H1 (cell line): Measurements from ENCODE around the gene GALNT12. TPM values are rescaled to one million over a fixed set of nuclear protein-coding genes. Genes with fewer than 3 reads are reported as not detected.

ENCODE experiments used
- CTCF ChIA-PET: fragments of 300-600 bp; sonication (Branson Sonifier 250); formaldehyde crosslinking; loops from one replicate; lab custom pipeline; 2021; ENCODE audit not compliant: partially characterized antibody; lab: Charles Lee
- POLR2A ChIA-PET: fragments of 300-600 bp; sonication (Branson Sonifier 250); formaldehyde crosslinking; loops from one replicate; lab custom pipeline; 2021; ENCODE audit warnings: inconsistent platforms; ENCODE audit not compliant: partially characterized antibody; lab: Charles Lee
- DNase-seq, 2 experiments: peaks; one replicate each; pipeline versions ENCODE4 v3.0.0 to v3.0.0-alpha.2; 2010 to 2022; ENCODE audit warnings: low spot score in 2 of 2, low read depth in 1 of 2, mixed read lengths in 1 of 2
- FAIRE-seq: peaks from 2 replicates; lab custom pipeline; 2011; peaks lifted over from hg19 to GRCh38; lab: Jason Lieb, UNC
- H2AFZ ChIP-seq: 2 replicates; pipeline ENCODE4 v1.8.1; 2012; ENCODE audit warnings: low read length, inconsistent platforms
- H2AK5ac ChIP-seq: 2 replicates; pipeline ENCODE4 v1.6.1; 2013; ENCODE audit warnings: low read depth, low read length
- H2BK120ac ChIP-seq: replicated peaks from 2 replicates; pipeline ENCODE3; 2013; ENCODE audit warnings: low read depth, low read length, inconsistent platforms
- H2BK12ac ChIP-seq: 2 replicates; pipeline ENCODE4 v1.6.1; 2013; ENCODE audit warnings: low read depth, low read length
- H2BK15ac ChIP-seq: 2 replicates; pipeline ENCODE4 v1.6.1; 2013; ENCODE audit warnings: low read length
- H2BK20ac ChIP-seq: 2 replicates; pipeline ENCODE4 v1.6.1; 2013; ENCODE audit warnings: low read length
- H2BK5ac ChIP-seq: 2 replicates; pipeline ENCODE4 v1.6.1; 2013; ENCODE audit warnings: low read depth, low read length
- H3K14ac ChIP-seq: 2 replicates; pipeline ENCODE4 v1.6.1; 2013; ENCODE audit warnings: inconsistent platforms; ENCODE audit not compliant: insufficient read length
- H3K18ac ChIP-seq: 2 replicates; pipeline ENCODE4 v1.6.1; 2013; ENCODE audit warnings: low read length; ENCODE audit errors: extremely low read depth
- H3K23ac ChIP-seq: 2 replicates; pipeline ENCODE4 v1.6.1; 2013; ENCODE audit warnings: inconsistent platforms; ENCODE audit not compliant: insufficient read length
- H3K23me2 ChIP-seq: 2 replicates; pipeline ENCODE4 v1.6.1; 2013; ENCODE audit warnings: low read depth, low read length
- H3K27ac ChIP-seq: 2 replicates; pipeline ENCODE4 v1.6.1; 2011; ENCODE audit warnings: low read depth, low read length, inconsistent platforms
- H3K27me3 ChIP-seq, 4 experiments: replicated peaks in 1 of 4; 1 replicate in 1 of 4; 2 replicates in 3 of 4; pipeline versions ENCODE4 v1.6.1 to v1.8.1; 2011 to 2013; ENCODE audit warnings: low read length in 3 of 4, mild to moderate bottlenecking in 3 of 4, inconsistent platforms in 2 of 4, mixed read lengths in 2 of 4, moderate library complexity in 1 of 4; ENCODE audit not compliant: control insufficient read depth in 3 of 4, insufficient read depth in 3 of 4; ENCODE audit errors: extremely low read depth in 1 of 4
- H3K36me3 ChIP-seq, 4 experiments: 2 replicates each; pipeline versions ENCODE4 v1.6.1 to v1.8.1; 2011 to 2013; ENCODE audit warnings: mild to moderate bottlenecking in 4 of 4, low read length in 3 of 4, moderate library complexity in 2 of 4, control low read depth in 1 of 4, inconsistent platforms in 1 of 4; ENCODE audit not compliant: insufficient read depth in 4 of 4, control insufficient read depth in 2 of 4
- H3K4ac ChIP-seq: replicated peaks from 2 replicates; pipeline ENCODE3; 2013; ENCODE audit warnings: low read length, low read depth, mixed read lengths, inconsistent platforms; ENCODE audit not compliant: insufficient read length
- H3K4me1 ChIP-seq, 4 experiments: replicated peaks in 1 of 4; 1 replicate in 1 of 4; 2 replicates in 3 of 4; pipeline versions ENCODE4 v1.6.1 to v1.8.1; 2011 to 2013; ENCODE audit warnings: low read length in 3 of 4, inconsistent platforms in 2 of 4, mixed read lengths in 1 of 4; ENCODE audit not compliant: insufficient read depth in 4 of 4, control insufficient read depth in 3 of 4
- H3K4me2 ChIP-seq, 2 experiments: 2 replicates each; pipeline versions ENCODE4 v1.6.1 to v1.8.1; 2011 to 2013; ENCODE audit warnings: low read depth in 2 of 2, low read length in 2 of 2, control low read depth in 1 of 2, inconsistent platforms in 1 of 2, mild to moderate bottlenecking in 1 of 2; ENCODE audit not compliant: insufficient read depth in 1 of 2
- H3K4me3 ChIP-seq, 4 experiments: fragments of 200-600, 300-600 bp in 1 of 4; sonication (generic), shearing (Covaris generic), sonication (Bioruptor Twin) in 1 of 4; 2 replicates each; pipeline versions ENCODE4 v1.5.1 to v1.8.1; 2011 to 2016; ENCODE audit warnings: low read length in 4 of 4, low read depth in 3 of 4, control low read depth in 2 of 4, inconsistent platforms in 2 of 4, mild to moderate bottlenecking in 2 of 4, mixed read lengths in 1 of 4, moderate library complexity in 1 of 4; ENCODE audit not compliant: insufficient read depth in 2 of 4; ENCODE audit errors: extremely low read depth in 1 of 4
- H3K56ac ChIP-seq: replicated peaks from 2 replicates; pipeline ENCODE3; 2013; ENCODE audit warnings: low read depth, mild to moderate bottlenecking, mixed read lengths, low read length, inconsistent platforms; ENCODE audit not compliant: insufficient read length
- H3K79me1 ChIP-seq: 2 replicates; pipeline ENCODE4 v1.6.1; 2013; ENCODE audit warnings: low read depth, low read length, control low read depth
- H3K79me2 ChIP-seq, 2 experiments: 2 replicates each; pipeline versions ENCODE4 v1.6.1 to v1.8.1; 2012 to 2013; ENCODE audit warnings: low read length in 2 of 2, mild to moderate bottlenecking in 2 of 2, inconsistent platforms in 1 of 2; ENCODE audit not compliant: insufficient read depth in 2 of 2, control insufficient read depth in 1 of 2
- H3K9ac ChIP-seq, 4 experiments: replicated peaks in 1 of 4; 1 replicate in 1 of 4; 2 replicates in 3 of 4; pipeline versions ENCODE4 v1.6.1 to v1.8.1; 2011 to 2013; ENCODE audit warnings: low read depth in 3 of 4, low read length in 3 of 4, control low read depth in 2 of 4, mild to moderate bottlenecking in 2 of 4, moderate library complexity in 2 of 4, inconsistent platforms in 1 of 4; ENCODE audit errors: extremely low read depth in 1 of 4
- H3K9me3 ChIP-seq, 2 experiments: 2 replicates each; pipeline versions ENCODE4 v1.6.1 to v1.8.1; 2012 to 2013; ENCODE audit warnings: mild to moderate bottlenecking in 2 of 2, moderate library complexity in 2 of 2, control low read depth in 1 of 2, inconsistent platforms in 1 of 2, low read depth in 1 of 2, low read length in 1 of 2, mixed read lengths in 1 of 2; ENCODE audit not compliant: insufficient read depth in 2 of 2
- H4K20me1 ChIP-seq, 2 experiments: replicated peaks in 1 of 2; 2 replicates each; pipeline versions ENCODE3 to v1.8.1; 2011 to 2013; ENCODE audit warnings: inconsistent platforms in 2 of 2, low read length in 2 of 2, mild to moderate bottlenecking in 1 of 2; ENCODE audit not compliant: insufficient read depth in 2 of 2, control insufficient read depth in 1 of 2
- H4K5ac ChIP-seq: 2 replicates; pipeline ENCODE4 v1.6.1; 2013; ENCODE audit warnings: low read length, low read depth, mixed read lengths, inconsistent platforms; ENCODE audit not compliant: insufficient read length
- H4K8ac ChIP-seq: 2 replicates; pipeline ENCODE4 v1.8.0; 2013; ENCODE audit warnings: mild to moderate bottlenecking, moderate library complexity, low read length, inconsistent platforms; ENCODE audit not compliant: insufficient read depth; ENCODE audit errors: extremely low read depth
- H4K91ac ChIP-seq: replicated peaks from 2 replicates; pipeline ENCODE3; 2013; ENCODE audit warnings: low read length, mixed read lengths, inconsistent platforms; ENCODE audit not compliant: insufficient read length
- BRCA1 ChIP-seq: IDR thresholded peaks from 2 replicates; pipeline ENCODE4 v1.6.1; 2012; ENCODE audit warnings: low read depth, low read length, improper control_type of control experiment
- CEBPB ChIP-seq: IDR thresholded peaks from 2 replicates; pipeline ENCODE4 v1.6.1; 2012; ENCODE audit warnings: low read depth, low read length
- CHD1 ChIP-seq: IDR thresholded peaks from 2 replicates; pipeline ENCODE4 v1.6.1; 2012; ENCODE audit warnings: low read depth, low read length, improper control_type of control experiment
- KDM4A ChIP-seq: IDR thresholded peaks from one replicate; pipeline ENCODE4 v1.7.1; 2012; ENCODE audit warnings: low read depth, mild to moderate bottlenecking, moderate library complexity, low read length, inconsistent platforms; ENCODE audit not compliant: severe bottlenecking
- KDM5A ChIP-seq: fragments of 200-600 bp; IDR thresholded peaks from 2 replicates; pipeline ENCODE4 v1.7.1; 2012; ENCODE audit warnings: mild to moderate bottlenecking, low read length, inconsistent platforms, mixed read lengths
- NRF1 ChIP-seq: IDR thresholded peaks from 2 replicates; pipeline ENCODE4 v1.6.1; 2011; ENCODE audit warnings: mild to moderate bottlenecking, low read depth, low read length, improper control_type of control experiment
- PHF8 ChIP-seq: fragments of 200-600 bp; sonication (generic); conservative IDR thresholded peaks from 2 replicates; pipeline ENCODE4 v1.7.1; 2012; ENCODE audit warnings: low read depth, mild to moderate bottlenecking, inconsistent platforms, low read length, moderate library complexity
- RXRA ChIP-seq: IDR thresholded peaks from 2 replicates; pipeline ENCODE4 v1.6.1; 2011; ENCODE audit warnings: low read depth, mild to moderate bottlenecking, low read length, moderate library complexity; ENCODE audit not compliant: insufficient read depth
- SIX5 ChIP-seq: IDR thresholded peaks from 2 replicates; pipeline ENCODE4 v1.6.1; 2011; ENCODE audit warnings: mild to moderate bottlenecking, low read depth, low read length
- TBP ChIP-seq: IDR thresholded peaks from 2 replicates; pipeline ENCODE4 v1.6.1; 2011; ENCODE audit warnings: low read depth, low read length, improper control_type of control experiment
- TCF12 ChIP-seq: IDR thresholded peaks from 2 replicates; pipeline ENCODE4 v1.6.1; 2011; ENCODE audit warnings: low read depth, mild to moderate bottlenecking, low read length
- WGBS, 2 experiments: shearing (Covaris generic) in 1 of 2; methylation state at CpG; one replicate each; pipeline versions ENCODE4 v1.1.6 to v1.1.7; 2013 to 2015; ENCODE audit warnings: low lambda C conversion rate in 2 of 2, mixed read lengths in 2 of 2, inconsistent platforms in 1 of 2, low coverage in 1 of 2, missing lambda C conversion rate in 1 of 2; ENCODE audit not compliant: insufficient replicate concordance in 2 of 2, insufficient coverage in 1 of 2, insufficient read length in 1 of 2; ENCODE audit errors: extremely low coverage in 1 of 2, missing lambda C conversion rate in 1 of 2; 5-methylcytosine and 5-hydroxymethylcytosine counted together
- polyA plus RNA-seq, 7 experiments: library from polyadenylated mRNA; depleted of rRNA in 3 of 7; stranded (reverse) in 5 of 7; unstranded in 2 of 7; fragments of >200 nt in 5 of 7; fragments of 200-250 nt in 2 of 7; gene quantifications; 1 replicate in 5 of 7; 2 replicates in 1 of 7; 4 replicates in 1 of 7; pipeline versions ENCODE4 v1.2.1 to v1.2.3, GENCODE V29; 2011 to 2013; ENCODE audit warnings: missing spikeins in 2 of 7, mixed read lengths in 2 of 7
- total RNA-seq: library from RNA; stranded (reverse); fragmentation: NEBNext Ultra II Directional; extraction: Animal tissue kit (Norgen Biotek cat#: 25700); gene quantifications from 2 replicates; pipeline ENCODE4 v1.2.1, GENCODE V29; 2021
- TF ChIP-seq, protein P1 (sequence below): IDR thresholded peaks from 2 replicates; pipeline ENCODE4 v1.6.1; 2011; ENCODE audit warnings: low read length, improper control_type of control experiment

The GALNT12 gene
- total and polyA plus RNA-seq, 2 of the 8 experiments (the other 6 are each of a cell fraction or from before 2014, with no cell fraction given): 16.2 to 19.6 TPM

DNA sequence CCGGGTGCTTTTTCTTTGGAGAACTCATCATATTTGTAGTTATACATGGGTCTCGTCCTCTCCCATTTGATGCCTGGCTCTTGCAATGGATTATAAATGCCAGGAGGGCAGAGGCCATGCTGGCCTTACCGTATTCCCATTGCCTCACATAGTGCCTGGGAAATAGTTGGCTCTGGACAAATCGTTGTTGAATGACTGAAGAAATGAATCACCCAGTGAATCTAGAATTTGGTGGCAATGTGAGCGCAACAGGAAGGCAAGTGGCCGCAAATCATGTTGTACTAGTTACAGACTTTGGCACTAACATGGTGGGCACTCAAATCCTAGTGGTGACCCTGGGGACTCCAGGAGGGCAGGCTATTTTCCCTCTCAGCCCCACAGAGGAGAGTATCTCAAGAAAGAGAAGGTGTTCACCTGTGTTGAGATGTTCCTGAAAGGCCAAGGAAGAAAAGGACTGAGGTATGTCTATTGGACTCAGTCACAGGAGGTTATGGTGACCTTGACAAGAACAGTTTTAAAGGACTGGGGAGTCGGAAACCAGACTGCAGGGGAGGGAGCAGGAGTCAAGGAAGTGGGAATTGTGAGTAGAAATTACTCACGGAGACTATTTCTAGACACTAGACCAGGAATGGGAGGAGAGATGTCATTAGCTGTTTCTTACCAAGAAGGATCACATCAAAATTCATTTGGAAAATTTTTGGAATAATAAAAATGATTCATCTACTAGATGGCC, 74.5 kb downstream of the GALNT12 start:
- Histone ChIP-seq H2BK12ac (no peak overlapping the region), H3K4me2 (no peak overlapping the region), H3K9ac (no peak overlapping the region), H3K27me3 (no peaks in the 10 kb centered on the region), H3K36me3 (no peaks in the 10 kb centered on the region), H3K4ac (no peak overlapping the region), H4K20me1 (no peaks in the 10 kb centered on the region), H3K79me2 (no peaks in the 10 kb centered on the region), H2AK5ac (no peak overlapping the region), H2BK5ac (no peak overlapping the region), H3K56ac (no peak overlapping the region), H3K4me3 (no peak overlapping the region), H2BK120ac (no peak overlapping the region), H4K8ac (no peak overlapping the region), H3K23ac (no peak overlapping the region), H3K18ac (no peak overlapping the region), H4K5ac (no peak overlapping the region), H4K91ac (no peak overlapping the region), H2BK15ac (no peak overlapping the region), H2BK20ac (no peak overlapping the region), H3K27ac (no peak overlapping the region), H3K79me1 (no peaks in the 10 kb centered on the region), H3K23me2 (peaks cover 1% of the 10 kb centered on the region; the same call in 1 of the 2 replicates), H3K9me3 (no peaks in the 10 kb centered on the region), H3K14ac (no peak overlapping the region), H3K4me1 (no peaks in the 10 kb centered on the region), H2AFZ (no peak overlapping the region)
- DNase-seq: no peak
- WGBS, 2 experiments: 92% methylated on average over 8 of the region's 8 CpGs; no CpG with 5 or more reads in 1 of the 2 experiments
- FAIRE-seq: no peak
- ChIA-PET POLR2A (no interaction called here), CTCF (no interaction called here)
- TF ChIP-seq RXRA (no peak), KDM5A (no peak), CEBPB (no peak), CHD1 (no peak), NRF1 (no peak), SIX5 (no peak), BRCA1 (no peak), TCF12 (no peak), KDM4A (no peak), TBP (no peak), PHF8 (no peak)
- TF ChIP-seq, protein P1, sequence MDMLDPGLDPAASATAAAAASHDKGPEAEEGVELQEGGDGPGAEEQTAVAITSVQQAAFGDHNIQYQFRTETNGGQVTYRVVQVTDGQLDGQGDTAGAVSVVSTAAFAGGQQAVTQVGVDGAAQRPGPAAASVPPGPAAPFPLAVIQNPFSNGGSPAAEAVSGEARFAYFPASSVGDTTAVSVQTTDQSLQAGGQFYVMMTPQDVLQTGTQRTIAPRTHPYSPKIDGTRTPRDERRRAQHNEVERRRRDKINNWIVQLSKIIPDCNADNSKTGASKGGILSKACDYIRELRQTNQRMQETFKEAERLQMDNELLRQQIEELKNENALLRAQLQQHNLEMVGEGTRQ: no peak
